ENCODE results near the gene GALNT9.

The GALNT9 gene

DNA sequence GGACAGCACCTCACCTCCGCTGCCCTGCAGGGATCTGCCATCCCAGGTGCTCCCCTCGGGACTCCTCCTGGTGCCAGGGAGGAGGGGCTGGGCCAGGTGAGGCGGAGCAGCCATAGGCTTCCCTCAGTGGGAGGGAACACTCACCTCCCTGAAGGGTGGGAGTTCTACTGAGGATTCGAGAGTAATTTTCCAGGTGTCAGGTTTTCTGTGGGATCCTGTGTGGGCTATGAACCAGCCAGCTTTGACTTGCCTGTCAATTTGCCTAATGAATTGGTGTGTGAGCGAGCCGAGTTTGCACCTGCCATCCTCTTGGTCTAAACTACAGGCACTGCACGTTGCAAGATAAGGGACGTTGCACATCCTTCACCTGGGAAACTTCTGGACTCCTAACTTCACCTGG lies 134.8 kb downstream of the GALNT9 start:
- no peak for DNase-seq

DNA sequence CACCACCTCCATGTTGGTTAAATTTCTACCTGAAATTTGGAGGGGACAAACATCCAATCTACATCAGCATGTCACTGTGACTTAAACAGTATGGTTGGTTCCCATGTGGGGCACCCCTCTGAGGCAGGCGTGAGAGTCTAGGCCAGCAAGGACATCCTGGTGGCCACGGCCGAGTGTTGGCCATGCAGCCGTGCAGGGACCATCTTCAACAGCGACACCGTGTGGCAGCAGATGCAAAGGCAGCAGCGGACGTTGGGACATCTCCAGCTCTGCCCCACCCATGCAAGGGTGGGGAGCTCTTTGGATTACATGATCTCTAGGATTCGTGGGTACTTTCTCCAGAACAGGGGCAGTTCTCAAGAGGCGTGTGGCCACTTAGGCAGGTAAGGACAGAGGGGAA lies 135.3 kb downstream of the GALNT9 start:
- no peak for DNase-seq

DNA sequence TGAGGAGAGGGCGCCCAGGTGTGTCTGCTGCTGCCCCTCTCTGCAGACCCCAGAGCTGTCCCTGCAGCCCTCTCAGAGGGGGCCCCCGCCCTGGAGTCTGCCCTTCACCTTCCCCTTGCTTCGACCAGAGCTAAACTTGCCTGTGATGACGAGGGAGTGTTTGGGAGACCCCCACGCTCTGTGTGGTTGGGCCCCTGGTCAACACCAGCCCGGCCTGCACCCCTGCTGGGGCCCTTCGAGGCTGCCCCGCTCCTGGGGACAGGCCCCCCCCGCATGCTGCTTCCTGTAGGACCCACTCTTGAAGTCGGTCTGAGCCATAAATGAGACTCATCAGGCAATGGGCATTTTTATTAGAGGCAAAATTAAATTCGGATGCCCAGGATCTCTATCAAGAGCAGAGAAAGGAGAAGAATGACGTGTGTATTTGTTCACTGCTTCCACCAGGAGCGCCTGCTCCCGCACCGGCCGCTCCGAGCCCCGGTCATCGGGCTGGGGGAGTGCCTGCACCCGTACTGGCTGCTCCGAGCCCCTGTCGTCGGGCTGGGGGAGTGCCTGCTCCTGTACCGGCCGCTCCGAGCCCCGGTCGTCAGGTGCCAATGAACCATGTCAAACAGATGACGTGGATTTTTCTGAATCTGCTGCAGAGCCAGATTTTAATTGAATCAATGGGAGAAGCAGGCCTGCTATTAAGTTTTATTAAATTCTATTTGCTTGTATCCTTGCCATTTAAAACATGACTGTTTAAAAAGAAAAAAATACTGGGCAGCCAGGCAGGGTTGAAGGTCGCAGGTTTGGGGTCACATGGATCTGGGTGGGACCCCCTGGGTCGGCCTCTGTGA lies 137.5 kb downstream of the GALNT9 start:
- DNase-seq, result no peak

DNA sequence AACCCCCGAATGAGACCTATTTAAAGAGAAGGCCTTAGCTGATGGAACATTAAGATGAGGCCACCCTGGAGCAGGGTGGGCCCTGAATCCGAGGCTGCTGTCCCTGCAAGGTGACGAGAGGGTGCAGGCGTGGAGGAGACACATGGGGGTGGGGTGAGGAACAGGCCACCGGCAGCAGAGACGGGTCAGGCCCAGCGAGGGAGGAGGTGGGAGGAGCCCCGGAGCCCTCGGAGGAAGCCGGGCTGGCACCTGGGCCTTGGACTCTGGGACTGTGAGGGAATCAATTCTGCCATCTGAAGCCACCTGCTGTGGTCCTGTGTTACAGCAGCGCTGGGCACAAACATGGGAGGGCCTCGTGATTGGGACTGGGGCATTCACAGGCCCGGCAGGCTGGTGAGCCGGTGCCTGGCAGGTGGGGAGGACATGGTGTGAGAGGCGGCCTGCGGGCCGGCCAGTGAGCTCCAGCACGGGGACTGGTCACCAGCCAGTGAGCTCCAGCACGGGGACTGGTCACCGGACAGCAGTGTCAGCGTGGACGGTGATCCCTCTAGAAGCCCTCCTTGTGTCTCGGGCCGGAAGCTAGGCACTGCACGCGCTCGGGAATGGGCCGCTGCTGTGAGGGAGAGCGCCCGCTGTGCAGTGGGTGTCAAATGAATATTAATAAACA lies 138.4 kb downstream of the GALNT9 start:
- no peak for DNase-seq

DNA sequence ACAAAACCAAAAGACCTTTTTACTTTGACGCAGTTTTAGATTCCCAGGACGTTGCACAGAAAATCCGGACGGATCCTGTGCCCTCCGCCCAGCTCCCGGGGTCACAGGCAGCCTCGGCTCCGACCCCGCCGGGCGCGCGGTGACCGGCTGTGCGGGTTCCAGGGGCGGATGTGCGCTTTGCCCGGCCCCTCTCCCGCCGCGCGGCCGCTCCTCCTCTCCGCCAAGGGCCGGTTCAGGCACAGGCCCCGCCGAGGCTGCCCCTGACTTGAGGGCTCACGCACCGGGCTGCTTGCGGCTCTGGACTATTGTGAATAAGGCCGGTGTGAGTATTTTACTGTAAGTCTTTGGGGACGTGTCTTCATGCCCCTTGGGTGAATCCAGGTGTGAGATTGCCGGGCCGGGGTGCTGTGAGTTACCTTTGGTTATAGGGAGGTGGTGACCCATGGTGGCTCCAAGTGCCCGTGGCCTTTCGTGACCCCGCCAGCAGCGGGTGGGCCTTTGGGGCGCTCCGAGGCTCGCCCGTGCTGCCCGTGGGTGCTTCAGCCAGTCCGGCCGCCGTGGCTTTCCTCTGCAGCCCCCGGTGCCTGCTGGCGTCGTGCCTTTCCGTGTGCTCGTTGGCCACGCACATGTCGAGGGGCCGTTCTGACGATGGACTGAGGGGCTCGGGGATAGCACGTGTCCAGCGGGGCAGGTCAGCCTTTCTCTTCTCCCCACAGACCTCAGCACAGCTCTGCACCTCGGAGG lies 139.2 kb downstream of the GALNT9 start:
- DNase-seq, result no peak

DNA sequence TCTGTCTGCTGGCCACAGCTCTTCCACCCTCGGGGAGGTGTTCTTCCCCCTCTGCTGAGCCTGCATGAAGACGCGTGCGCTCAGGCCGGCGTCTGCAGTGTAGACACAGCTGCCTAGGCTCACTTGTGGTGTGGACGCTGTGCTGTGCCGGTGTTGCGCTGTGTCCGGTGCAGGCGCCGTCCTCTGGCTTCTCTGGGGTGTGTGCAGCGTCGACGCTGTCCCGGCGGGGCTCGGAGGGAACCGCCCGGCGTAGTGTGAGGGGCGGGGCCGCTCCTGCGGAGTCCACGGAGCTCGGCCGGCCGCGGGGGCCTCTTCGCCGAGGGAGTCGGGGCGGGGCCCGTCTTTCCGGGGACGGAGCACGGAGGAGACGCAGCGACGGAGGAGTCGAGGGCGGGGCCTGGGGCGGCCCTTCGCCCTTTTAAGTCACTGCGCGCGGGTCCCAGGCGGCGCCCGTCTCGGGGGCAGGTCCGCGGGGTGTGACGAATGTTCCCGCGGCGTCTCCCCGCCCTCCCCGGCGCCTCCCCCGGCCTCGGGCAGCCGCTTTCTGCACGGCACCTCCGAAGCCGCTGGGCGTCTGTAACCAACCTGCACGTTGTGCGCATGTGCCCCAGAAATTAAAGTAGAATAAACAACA lies 139.9 kb downstream of the GALNT9 start:
- no peak for DNase-seq

DNA sequence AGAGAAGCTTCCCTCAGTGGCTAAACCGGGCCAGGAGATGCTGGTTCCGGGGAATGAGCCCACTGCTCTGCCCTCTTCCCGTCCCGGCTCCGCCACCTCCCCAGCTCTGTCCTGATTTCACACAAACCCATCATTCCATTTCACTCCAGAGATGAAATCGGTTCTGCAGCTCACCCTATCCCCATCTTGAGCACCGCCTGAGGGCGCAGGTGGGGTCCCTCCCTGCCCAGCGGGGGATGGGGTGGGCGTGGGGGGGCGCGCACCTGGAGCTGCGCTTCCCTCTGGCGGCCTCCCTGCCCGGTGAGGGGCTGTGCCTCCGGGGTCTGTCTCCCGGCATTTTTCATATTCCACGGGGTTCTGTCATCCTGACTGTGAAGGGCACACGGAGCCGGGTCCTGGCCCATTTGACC lies 140.5 kb downstream of the GALNT9 start:
- no peak for DNase-seq

DNA sequence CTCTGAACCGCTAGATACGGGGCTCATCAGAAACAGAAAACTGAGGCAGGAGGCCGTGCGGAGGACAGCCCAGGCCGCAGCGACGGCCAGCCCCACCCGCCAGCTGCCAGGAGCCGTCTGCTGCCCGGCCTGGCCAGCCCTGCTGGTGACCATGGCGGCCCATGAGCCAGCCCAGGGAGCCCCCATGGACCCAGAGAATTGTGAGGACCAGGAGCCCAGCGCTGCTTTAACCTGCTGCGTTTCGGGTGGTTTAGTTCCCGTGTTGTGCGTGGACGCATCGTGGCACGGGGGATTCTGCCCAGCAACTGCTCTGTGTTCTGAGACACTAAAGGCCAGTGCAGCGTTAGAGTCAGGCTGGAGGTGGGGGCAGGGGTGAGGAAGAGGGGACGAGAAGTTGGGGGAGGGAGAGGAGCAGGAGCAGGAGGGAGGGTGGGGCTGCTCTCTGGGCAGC lies 140.9 kb downstream of the GALNT9 start:
- DNase-seq, result no peak

DNA sequence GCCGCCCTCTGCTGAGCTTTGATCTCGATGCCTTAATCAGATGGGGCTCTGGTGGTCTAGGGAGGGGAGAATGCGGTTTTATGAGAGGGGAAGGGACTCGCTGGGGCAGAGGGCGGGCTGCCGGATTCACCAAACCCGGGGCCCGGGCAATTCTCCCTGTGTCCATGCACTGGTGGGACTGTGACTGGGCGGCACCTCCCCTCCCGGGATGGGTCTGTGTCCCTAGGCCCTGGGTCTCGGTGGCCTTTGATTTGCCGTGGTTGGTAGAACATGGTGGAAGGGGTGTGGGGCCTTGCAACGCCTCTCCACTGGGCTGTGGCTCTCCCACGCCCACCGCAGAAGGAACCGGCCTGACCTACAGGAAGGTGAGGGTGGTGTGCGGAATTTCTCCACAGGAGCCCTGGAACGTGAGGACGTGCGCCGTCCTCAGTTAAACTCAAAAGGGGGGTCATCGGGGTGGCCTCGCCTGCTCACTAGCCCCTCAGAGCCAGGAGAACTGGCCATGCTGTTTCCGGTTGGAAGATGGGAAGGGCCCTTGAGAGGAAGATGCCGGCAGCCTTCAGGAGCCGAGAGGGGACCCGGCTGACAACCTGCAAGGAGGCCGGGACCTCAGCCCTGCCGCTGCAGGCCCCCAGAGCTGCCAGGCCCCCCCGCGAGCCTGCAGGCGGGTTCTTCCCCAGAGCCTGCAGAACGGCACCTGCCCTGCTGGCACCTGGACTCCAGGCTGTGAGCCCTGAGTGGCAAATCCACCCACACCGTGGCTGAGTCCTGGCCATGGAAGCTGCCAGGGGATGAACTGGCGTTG lies 141.5 kb downstream of the GALNT9 start:
- DNase-seq, result no peak

DNA sequence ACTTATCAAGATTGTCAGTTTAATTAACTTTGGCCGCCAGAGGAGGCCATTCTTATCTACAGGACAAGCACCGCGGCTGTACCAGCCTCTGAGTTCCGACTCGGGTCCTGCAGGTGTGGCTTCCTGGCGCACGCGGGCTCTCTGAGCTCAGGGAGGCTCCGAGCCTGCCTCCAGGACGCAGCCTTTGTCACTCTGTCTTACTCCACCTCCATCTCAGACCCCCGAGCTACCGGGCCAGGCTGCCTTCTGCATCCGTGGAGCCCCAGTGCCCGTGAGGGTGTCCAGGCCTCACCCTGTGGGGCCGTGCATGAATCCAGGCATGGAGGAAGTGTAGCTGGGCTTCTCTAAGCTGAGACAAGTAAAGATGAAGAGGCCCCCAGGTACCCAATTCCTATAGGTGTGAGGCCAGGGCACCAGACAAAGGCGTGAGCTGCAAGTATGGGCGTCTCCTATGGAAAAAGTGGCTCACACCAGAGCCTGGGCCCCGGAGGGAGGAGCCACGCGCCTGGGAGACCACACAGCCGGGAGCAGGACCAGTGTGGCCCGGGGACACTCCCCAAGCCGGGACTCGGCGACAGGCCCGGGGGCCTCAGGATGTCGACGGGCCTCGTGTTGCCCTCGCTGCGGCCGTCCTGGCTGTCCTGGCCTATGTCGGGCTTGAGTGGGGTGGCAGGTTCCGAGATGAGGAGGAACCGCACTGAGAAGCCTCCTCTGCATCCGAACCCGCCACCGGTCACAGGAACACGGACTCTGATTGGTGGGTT lies 142.3 kb downstream of the GALNT9 start:
- no peak for DNase-seq

DNA sequence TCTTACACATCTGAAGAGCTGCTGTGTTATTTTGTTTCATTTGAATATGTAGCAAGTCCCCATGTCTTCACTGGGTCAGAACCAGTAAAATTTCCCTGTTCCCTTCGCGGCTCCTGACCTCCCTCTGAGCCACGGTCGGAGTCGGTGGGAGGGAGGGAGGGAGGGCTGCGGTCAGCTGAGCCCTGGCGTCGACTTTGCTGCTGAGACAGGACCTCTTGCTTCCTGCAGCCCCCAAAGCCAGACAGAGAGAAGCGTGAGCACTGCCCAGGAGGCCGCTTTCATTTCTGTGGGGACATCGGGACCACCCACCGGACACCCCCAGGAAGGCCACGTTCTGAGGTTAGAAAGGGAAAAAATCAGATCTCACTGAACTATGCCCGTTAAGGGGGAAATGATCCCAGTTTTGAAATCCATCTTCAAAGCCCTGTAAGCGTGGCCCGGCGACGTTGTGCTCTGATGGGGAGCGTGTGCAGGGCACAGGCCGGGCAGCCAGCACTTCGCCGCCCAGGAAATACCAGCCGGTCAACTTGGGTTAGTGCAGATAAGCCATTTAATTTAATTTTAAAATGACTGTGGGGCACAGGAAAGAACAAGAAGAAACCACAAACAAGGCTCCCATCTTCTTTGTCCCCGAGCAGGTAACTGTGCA lies 143.1 kb downstream of the GALNT9 start:
- DNase-seq, result no peak

DNA sequence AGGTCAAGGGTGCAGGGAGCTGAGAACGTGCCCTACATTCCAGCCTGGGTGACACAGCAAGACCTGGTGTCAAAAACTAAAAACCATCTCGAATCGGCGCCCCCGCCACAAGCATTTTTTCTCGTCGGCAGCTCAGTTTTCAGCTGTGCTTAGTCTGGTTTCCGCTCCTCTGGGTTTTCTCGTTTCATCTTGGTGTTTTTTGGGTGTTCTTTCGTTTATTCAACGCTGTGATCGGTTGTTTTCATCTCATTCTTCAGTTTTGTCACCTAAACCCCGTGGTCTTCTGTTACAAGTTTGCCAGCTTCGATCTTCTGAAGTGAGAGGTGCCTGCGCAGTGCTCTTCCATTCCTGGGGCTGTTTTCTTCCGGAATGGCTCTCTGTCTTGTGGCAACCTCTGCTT lies 143.7 kb downstream of the GALNT9 start:
- no peak for DNase-seq

DNA sequence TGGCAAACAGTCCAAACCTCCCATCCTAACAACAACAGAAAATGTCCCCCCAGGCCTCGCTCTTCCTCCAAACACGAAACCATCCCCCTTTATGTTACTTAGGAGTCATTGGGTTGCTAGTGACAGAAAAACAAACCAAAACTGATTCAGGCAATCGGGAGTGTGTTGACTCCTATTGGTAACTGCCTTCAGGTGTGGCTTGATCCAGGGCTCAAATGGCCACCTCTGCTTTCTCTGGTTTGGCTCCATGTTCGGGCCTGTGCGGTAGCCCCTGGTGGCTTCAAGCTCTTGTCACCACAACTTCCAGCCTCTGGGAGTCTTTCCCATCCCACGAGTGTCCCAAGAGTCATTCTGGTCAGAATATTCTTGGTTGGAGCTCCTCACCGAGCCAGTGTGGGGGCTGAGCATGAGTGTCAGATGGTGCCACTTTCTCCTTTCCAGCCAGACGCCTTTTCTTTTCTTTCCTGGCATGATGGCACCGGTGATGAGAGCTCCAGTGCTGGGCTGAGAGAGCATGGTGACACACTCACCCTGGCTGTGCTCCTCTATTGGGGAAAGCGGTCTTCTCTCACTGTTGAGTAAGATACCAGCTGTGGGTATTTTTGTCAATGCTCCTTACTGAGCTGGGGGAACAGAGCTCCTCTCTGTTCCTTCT lies 146.6 kb downstream of the GALNT9 start:
- no peak for DNase-seq

DNA sequence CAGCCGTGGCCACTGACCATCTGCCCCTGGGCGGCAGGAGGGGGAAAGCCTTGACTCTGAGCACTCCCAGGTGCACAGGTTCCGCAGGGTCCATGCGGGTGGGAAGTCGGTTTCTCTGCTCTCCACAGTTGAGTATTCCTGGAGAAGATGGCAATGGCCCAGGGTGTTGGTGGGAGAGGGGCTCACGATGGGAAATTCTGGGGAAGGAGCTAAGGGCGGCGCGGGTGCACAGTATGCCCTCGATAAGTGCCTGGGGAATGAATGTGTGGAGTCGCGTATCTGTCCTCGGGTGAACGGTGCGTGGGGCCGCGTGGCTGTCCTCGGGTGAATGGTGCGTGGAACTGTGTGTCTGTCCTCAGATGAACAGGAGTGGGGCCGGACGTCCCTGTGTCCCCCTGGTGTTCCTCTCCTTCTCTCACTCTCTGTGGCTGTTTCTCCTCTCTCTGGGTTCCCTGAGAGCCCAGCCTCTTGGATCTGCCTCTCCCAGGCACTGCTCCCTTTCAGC lies 147.1 kb downstream of the GALNT9 start:
- no peak for DNase-seq

DNA sequence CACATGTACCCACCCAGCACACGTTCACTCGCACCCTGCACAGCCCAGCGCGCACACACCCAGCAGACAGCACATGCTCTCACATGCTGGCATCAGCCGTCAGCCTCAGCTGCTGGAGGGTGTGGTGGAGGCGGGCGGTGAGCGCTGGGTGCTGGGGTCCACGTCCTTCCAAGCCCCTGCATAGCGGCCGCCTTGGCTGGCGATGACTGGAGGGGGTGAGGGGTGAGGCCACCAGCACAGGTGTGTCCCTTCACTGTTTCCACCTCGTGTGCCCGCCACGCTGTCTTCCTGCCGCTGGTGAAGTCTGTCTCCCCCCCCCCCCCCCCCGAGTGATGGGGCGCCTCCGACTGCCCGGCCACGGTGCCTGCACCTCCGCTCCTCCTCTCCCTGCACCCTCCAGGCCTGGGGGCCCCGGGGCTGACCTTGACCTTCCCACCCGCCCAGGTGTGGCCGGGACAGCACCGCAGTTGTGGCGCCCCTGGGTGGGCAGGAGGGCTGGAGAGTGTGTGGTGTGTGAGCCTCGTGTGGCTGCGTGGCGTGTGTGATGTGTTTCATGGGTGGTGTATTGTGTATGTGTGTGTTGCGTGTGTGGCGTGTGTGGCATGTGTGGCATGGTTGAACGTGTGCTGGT lies 147.7 kb downstream of the GALNT9 start:
- DNase-seq, result no peak

DNA sequence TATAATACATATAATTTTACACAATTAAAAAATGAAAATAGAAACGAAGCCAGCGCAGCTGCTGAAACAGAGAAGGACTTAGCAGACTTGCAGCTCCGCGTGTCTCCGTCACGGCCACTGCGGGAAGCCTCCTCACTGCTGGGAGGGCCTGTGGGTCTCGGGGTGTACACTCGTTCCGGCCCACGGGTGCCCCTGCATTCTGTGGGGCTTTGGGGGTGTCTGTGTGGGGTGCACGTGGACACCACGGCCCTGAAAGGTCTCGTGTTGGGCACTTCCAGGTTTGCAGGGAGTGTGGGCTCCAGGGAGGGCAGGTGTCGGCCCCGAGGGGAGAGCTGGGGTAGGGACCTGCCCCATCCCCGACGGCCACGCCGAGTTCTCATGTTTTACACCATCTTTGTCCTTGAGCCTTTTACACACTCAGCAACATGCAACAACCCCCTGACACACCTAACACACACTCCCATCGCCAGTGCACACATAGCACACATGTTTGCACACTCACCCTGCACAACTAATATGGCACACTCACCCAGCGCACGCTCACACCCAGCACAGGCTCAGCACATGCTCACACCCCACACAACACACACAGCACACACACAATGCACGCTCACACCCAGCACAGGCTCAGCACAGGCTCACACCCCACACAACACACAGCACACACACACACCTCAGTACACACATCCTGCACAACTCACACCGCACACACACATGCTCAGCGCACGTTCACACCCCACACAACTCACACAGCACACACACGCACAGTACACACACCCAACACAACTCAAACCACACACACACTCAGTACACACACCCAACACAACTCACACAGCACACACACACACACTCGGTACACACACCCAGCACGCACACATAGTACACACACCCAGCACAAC lies 148.5 kb downstream of the GALNT9 start:
- DNase-seq, result no peak

DNA sequence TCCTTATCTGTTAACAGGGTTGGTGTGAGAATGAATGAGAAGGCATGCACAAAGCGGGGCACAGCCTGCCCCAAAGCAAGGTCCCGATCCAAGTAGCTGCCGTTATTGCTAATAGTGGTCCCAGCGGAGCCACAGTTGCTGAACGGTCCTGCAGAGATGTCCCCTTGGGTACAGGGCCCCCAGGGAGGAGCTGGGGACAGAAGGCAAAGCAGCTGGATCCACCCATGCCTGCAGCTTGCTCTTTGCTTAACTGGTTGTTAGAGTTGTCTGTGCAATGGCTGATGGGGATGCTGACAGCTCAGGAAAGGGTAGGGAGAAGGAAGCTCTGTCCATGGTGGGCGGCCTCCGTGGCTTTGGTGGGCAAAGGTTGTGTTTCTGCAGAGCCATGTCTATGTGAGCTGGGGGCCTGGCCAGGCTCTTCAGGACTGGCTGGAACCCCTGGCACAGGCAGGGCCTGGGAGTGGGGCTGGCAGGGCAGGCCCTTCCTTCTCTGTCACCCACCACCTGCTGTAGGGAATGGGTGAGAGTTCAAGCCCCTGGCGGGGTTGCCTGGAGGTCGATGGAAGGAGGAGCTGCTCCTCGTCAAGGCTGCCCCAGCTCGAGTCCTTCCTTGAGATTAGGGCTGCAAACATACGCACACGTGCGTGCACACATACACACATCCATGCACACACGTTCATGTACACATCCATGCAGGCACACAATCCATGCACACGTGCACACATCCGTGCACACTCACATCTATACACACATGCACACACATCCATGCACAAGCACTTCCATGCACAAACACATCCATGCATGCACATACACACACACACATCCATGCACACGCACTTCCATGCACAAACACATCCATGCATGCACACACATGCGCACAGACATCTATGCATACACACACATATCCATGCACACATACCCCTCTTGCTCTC lies 149.7 kb downstream of the GALNT9 start:
- no peak for DNase-seq

Data from NCI-H1694 treated with DMSO at 0.1 percent for 48 hours (cell line).